Natural killer cell (primary cell): ENCODE results near the gene MAD1L1. TPM values are rescaled to one million over a fixed set of nuclear protein-coding genes. Genes with fewer than 3 reads are reported as not detected.
A peak's percentile ranks its signal among the peaks of the same experiment; 100 is the strongest.

ENCODE experiments used
- ATAC-seq, 3 donors: fragments of 150-1000 bp in 2 of 3; fragments of 200-7000 bp in 1 of 3; cut with Tn5 transposase; 1 replicate in 1 of 3; 2 replicates in 2 of 3; pipeline ENCODE4 v1.10.0; 2021; ENCODE audit warnings: mild to moderate bottlenecking in 2 of 3, moderate library complexity in 2 of 3
- DNase-seq, 2 donors: peaks; one replicate each; pipeline versions ENCODE4 v3.0.0 to v3.0.0-alpha.2; 2013 to 2021; ENCODE audit warnings: mixed read lengths in 1 of 2
- H3K27ac ChIP-seq: one replicate; pipeline ENCODE4 v1.5.1; 2013; ENCODE audit warnings: mild to moderate bottlenecking, low read length
- H3K27me3 ChIP-seq: one replicate; pipeline ENCODE4 v1.6.1; 2013; ENCODE audit warnings: low read length; ENCODE audit not compliant: control insufficient read depth, insufficient read depth
- H3K36me3 ChIP-seq: one replicate; pipeline ENCODE4 v1.6.1; 2013; ENCODE audit warnings: low read length; ENCODE audit not compliant: control insufficient read depth, insufficient read depth
- H3K4me1 ChIP-seq: one replicate; pipeline ENCODE4 v1.6.1; 2013; ENCODE audit warnings: low read length; ENCODE audit not compliant: control insufficient read depth, insufficient read depth
- H3K4me3 ChIP-seq: one replicate; pipeline ENCODE4 v1.5.1; 2013; ENCODE audit warnings: low read length
- H3K9me3 ChIP-seq: one replicate; pipeline ENCODE4 v1.6.1; 2013; ENCODE audit warnings: low read length; ENCODE audit not compliant: control insufficient read depth, insufficient read depth
- H3K27ac Mint-ChIP-seq, 2 donors: one replicate each; pipeline ENCODE4 v1.8.0; 2022; ENCODE audit warnings: mild to moderate bottlenecking in 2 of 2, mixed read lengths in 2 of 2, moderate library complexity in 1 of 2
- H3K27me3 Mint-ChIP-seq, 2 donors: one replicate each; pipeline ENCODE4 v1.8.0; 2022; ENCODE audit warnings: low read depth in 2 of 2, mixed read lengths in 2 of 2
- H3K36me3 Mint-ChIP-seq: one replicate; pipeline ENCODE4 v1.8.0; 2022; ENCODE audit warnings: mixed read lengths
- H3K4me1 Mint-ChIP-seq, 2 donors: one replicate each; pipeline ENCODE4 v1.8.0; 2022; ENCODE audit warnings: mixed read lengths in 2 of 2
- H3K4me3 Mint-ChIP-seq: one replicate; pipeline ENCODE4 v1.8.0; 2022; ENCODE audit warnings: mild to moderate bottlenecking, moderate library complexity, mixed read lengths
- H3K9me3 Mint-ChIP-seq, 2 donors: one replicate each; pipeline ENCODE4 v1.8.0; 2022; ENCODE audit warnings: mixed read lengths in 2 of 2
- WGBS: methylation state at CpG from one replicate; pipeline ENCODE4 v1.1.7; 2013; ENCODE audit warnings: missing lambda C conversion rate; ENCODE audit not compliant: insufficient coverage; 5-methylcytosine and 5-hydroxymethylcytosine counted together
- intact Hi-C: fragments of 100-400 bp; cut with micrococcal nuclease; formaldehyde crosslinking; loops from one replicate; pipeline ENCODE4 v1.14.2; 2022
- total RNA-seq, 4 donors: library from RNA; stranded (reverse); fragments of 120-200 nt in 1 of 4; gene quantifications; one replicate each; pipeline versions ENCODE4 v1.2.3 to v1.2.4, GENCODE V29; 2013 to 2022
- TF ChIP-seq, protein P1 (sequence below): fragments of 200-600 bp; IDR thresholded peaks from one replicate; pipeline ENCODE4 v1.8.0; 2022; ENCODE audit warnings: antibody characterized with exemption

MAD1L1 gene
- total RNA-seq, 3 donors from 2014 or later (not counting 1 experiment from before 2014, with no cell fraction given), result 53.6 to 81.2 (median 77.4) TPM

GRCh38 chr7:1939434-1940401 is 293.0 kb downstream of the MAD1L1 start:
- Mint-ChIP-seq H3K9me3 (no peaks in the 10 kb centered on the region), H3K4me1 (peaks cover 64 to 69% of the 10 kb centered on the region in 2 donors), H3K27ac (peak overlapping the region; percentile 89 to 94), H3K4me3 (peak overlapping the region; percentile 92), H3K36me3 (no peaks in the 10 kb centered on the region), H3K27me3 (peaks cover 0 to 7% of the 10 kb centered on the region in 2 donors)
- DNase-seq (peak in 1 of 2 donors; percentile 51), ATAC-seq (peak; percentile 55 to 65 (median 58))
- 12% methylated on average over 27 of the region's 28 CpGs for WGBS
- Histone ChIP-seq H3K27ac (peak overlapping the region; percentile 85), H3K4me1 (peaks cover 75% of the 10 kb centered on the region), H3K27me3 (peaks cover 5% of the 10 kb centered on the region), H3K4me3 (peak overlapping the region; percentile 64), H3K36me3 (peaks cover 9% of the 10 kb centered on the region), H3K9me3 (no peaks in the 10 kb centered on the region)
- intact Hi-C loops, result loop anchor here (1.0 to 5.0 kb wide), 4 partner anchors 23 to 478 kb away; no protein-coding TSS in a partner anchor
- TF ChIP-seq, protein P1, sequence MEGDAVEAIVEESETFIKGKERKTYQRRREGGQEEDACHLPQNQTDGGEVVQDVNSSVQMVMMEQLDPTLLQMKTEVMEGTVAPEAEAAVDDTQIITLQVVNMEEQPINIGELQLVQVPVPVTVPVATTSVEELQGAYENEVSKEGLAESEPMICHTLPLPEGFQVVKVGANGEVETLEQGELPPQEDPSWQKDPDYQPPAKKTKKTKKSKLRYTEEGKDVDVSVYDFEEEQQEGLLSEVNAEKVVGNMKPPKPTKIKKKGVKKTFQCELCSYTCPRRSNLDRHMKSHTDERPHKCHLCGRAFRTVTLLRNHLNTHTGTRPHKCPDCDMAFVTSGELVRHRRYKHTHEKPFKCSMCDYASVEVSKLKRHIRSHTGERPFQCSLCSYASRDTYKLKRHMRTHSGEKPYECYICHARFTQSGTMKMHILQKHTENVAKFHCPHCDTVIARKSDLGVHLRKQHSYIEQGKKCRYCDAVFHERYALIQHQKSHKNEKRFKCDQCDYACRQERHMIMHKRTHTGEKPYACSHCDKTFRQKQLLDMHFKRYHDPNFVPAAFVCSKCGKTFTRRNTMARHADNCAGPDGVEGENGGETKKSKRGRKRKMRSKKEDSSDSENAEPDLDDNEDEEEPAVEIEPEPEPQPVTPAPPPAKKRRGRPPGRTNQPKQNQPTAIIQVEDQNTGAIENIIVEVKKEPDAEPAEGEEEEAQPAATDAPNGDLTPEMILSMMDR, result no peak

GRCh38 chr7:1938788-1939433 is 293.8 kb downstream of the MAD1L1 start:
- H3K4me1 ChIP-seq, result peaks cover 67% of the 10 kb centered on the region
- peak overlapping the region; percentile 89 to 94 for H3K27ac Mint-ChIP-seq
- H3K36me3 Mint-ChIP-seq, result no peaks in the 10 kb centered on the region
- ATAC-seq, result peak in 2 of 3 donors; percentile 3 to 4
- peak; percentile 46 to 52 for DNase-seq
- H3K9me3 Mint-ChIP-seq, result no peaks in the 10 kb centered on the region
- H3K4me3 ChIP-seq, result peak overlapping the region; percentile 64
- peak overlapping the region; percentile 85 for H3K27ac ChIP-seq
- H3K36me3 ChIP-seq, result peaks cover 9% of the 10 kb centered on the region
- TF ChIP-seq, protein P1, result no peak
- intact Hi-C loops, result no loop called here
- peaks cover 64 to 70% of the 10 kb centered on the region in 2 donors for H3K4me1 Mint-ChIP-seq
- H3K9me3 ChIP-seq, result no peaks in the 10 kb centered on the region
- 60% methylated on average over 38 of the region's 39 CpGs for WGBS
- peaks cover 0 to 4% of the 10 kb centered on the region in 2 donors for H3K27me3 Mint-ChIP-seq
- peak overlapping the region; percentile 92 for H3K4me3 Mint-ChIP-seq
- peaks cover 5% of the 10 kb centered on the region for H3K27me3 ChIP-seq

- H3K4me3 Mint-ChIP-seq, result peak overlapping the region; percentile 40
- peaks cover 51 to 62% of the 10 kb centered on the region in 2 donors for H3K4me1 Mint-ChIP-seq
- H3K36me3 Mint-ChIP-seq, result no peaks in the 10 kb centered on the region
- 99% methylated on average over 11 of the region's 11 CpGs for WGBS
- Histone ChIP-seq H3K4me1 (peaks cover 50% of the 10 kb centered on the region), H3K36me3 (peaks cover 21% of the 10 kb centered on the region), H3K27me3 (peaks cover 5% of the 10 kb centered on the region), H3K9me3 (no peaks in the 10 kb centered on the region), H3K27ac (no peak overlapping the region), H3K4me3 (no peak overlapping the region)
- intact Hi-C loops, result no loop called here
- no peaks in the 10 kb centered on the region for H3K9me3 Mint-ChIP-seq
- TF ChIP-seq, protein P1, result no peak
- H3K27me3 Mint-ChIP-seq, result peaks cover 0 to 3% of the 10 kb centered on the region in 2 donors
- ATAC-seq (no peak), DNase-seq (no peak)
- H3K27ac Mint-ChIP-seq, result no peak overlapping the region
Observed at GRCh38 chr7:1937252-1937605, 295.5 kb downstream of the MAD1L1 start.
